ENCODE results near the gene PNO1.

Gene PNO1

GRCh38 chr2:68188831-68189230, 31.1 kb downstream of the PNO1 start:
- TF ChIP-seq, protein P1, sequence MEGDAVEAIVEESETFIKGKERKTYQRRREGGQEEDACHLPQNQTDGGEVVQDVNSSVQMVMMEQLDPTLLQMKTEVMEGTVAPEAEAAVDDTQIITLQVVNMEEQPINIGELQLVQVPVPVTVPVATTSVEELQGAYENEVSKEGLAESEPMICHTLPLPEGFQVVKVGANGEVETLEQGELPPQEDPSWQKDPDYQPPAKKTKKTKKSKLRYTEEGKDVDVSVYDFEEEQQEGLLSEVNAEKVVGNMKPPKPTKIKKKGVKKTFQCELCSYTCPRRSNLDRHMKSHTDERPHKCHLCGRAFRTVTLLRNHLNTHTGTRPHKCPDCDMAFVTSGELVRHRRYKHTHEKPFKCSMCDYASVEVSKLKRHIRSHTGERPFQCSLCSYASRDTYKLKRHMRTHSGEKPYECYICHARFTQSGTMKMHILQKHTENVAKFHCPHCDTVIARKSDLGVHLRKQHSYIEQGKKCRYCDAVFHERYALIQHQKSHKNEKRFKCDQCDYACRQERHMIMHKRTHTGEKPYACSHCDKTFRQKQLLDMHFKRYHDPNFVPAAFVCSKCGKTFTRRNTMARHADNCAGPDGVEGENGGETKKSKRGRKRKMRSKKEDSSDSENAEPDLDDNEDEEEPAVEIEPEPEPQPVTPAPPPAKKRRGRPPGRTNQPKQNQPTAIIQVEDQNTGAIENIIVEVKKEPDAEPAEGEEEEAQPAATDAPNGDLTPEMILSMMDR (IDR thresholded peaks at IDR 0.05) = no peak

- TF ChIP-seq, protein P1 (IDR thresholded peaks at IDR 0.05) = no peak
Observed at GRCh38 chr2:68189991-68190784, 32.5 kb downstream of the PNO1 start.

DNA sequence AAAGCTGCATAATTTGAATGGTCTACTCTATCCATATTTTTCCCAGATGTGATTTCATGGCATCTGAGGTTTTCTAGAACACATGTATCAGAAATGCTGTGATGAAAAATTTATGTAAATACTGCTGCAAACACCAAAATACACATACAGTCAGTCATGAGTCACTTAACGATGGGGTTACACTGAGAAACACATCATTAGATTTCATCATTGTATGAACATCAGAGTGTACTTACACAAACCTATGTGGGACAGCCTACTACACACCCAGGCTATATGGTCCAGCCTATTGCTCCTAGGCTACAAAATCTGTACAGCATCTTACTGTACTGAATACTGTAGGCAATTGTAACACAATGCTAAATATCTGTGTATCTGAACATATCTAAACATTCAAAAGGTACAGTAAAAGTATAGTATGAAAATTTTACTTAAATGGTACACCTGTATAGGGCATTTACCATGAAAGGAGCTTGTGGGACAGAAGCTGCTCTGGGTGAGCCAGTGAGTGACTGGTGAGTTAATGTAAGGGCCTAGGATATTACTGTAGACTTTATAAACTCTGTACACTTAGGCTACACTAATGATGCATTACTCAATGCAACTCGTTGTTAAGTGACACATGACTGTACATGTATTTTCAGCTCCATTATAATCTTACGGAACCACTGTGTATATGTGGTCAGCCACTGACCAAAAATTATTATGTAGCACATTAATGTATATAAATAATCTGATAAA, 33.5 kb downstream of the PNO1 start:
- TF ChIP-seq, protein P1 (IDR thresholded peaks at IDR 0.05) = no peak

GRCh38 chr2:68193144-68193543, 35.5 kb downstream of the PNO1 start:
- TF ChIP-seq, protein P1 (IDR thresholded peaks at IDR 0.05) = no peak

- TF ChIP-seq, protein P1 (IDR thresholded peaks at IDR 0.05) = no peak
Observed at GRCh38 chr2:68193787-68194372, 36.2 kb downstream of the PNO1 start.

GRCh38 chr2:68195096-68195495, 37.4 kb downstream of the PNO1 start:
- TF ChIP-seq, protein P1 (IDR thresholded peaks at IDR 0.05) = no peak

DNA sequence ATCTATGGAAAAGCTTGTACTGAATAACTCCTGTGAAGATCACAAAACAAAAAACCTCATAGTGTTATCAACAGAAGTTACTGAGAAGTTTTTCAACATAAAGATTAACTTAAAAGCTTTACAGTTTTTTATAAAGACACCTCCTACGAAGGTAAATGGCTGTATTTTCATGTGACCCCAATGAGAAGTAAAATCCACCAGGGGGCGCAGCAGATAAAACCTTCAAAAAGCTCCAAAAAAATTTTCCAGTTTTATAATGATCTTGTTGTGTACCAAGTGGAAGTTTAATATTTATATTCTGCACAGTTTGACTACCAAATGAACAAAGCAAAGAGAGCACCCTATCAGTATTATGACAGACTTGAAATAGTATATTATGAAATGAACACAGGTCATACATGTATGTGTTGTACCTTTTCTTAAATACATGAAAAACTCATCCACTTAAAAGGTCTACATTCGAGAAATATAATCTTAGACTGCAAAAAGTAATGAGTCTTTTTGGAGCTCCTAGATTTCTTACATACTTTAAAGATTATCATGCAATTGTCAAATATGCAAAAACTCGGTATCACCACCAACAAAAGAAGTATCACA, 38.5 kb downstream of the PNO1 start:
- TF ChIP-seq, protein P1 (IDR thresholded peaks at IDR 0.05) = peak; percentile 46

Data from LNCAP (cell line).